Measurements from ENCODE around the gene CYB5A. TPM values are rescaled to one million over a fixed set of nuclear protein-coding genes. Genes with fewer than 3 reads are reported as not detected.

The CYB5A gene
- 1,000 to 10,000 TPM in 1 of 4 donors, 100 to 1,000 TPM in 2, 10 to 100 TPM in 1; 91.1 to 1,144 (median 565) TPM for polyA plus RNA-seq
- long read RNA-seq, donor 1 = 0 reads
- long read RNA-seq, donor 2, transcript CYB5A-202 (5 exons, 3,283 nt) = major isoform, 21 of 26 reads
- long read RNA-seq, donor 2, partial matches to known transcripts = 0 of 26 reads
- long read RNA-seq, donor 2, other reads (novel, unspliced or antisense) = 5 of 26 reads
- long read RNA-seq, donor 3, transcript CYB5A-202 (5 exons, 3,283 nt) = major isoform, 55 of 65 reads
- long read RNA-seq, donor 3, partial matches to known transcripts = 0 of 65 reads
- long read RNA-seq, donor 3, other reads (novel, unspliced or antisense) = 9 of 65 reads
- long read RNA-seq, donor 4, partial matches to known transcripts = 0 of 2 reads
- long read RNA-seq, donor 4, other reads (novel, unspliced or antisense) = 0 of 2 reads
- long read RNA-seq, donor 5, transcript CYB5A-202 (5 exons, 3,283 nt) = major isoform, 14 of 25 reads
- long read RNA-seq, donor 5, partial matches to known transcripts = 10 of 25 reads
- long read RNA-seq, donor 5, other reads (novel, unspliced or antisense) = 0 of 25 reads
- long read RNA-seq, donor 6, transcript CYB5A-202 (5 exons, 3,283 nt) = major isoform, 69 of 78 reads
- long read RNA-seq, donor 6, partial matches to known transcripts = 0 of 78 reads
- long read RNA-seq, donor 6, other reads (novel, unspliced or antisense) = 9 of 78 reads
- long read RNA-seq, donor 7, transcript CYB5A-202 (5 exons, 3,283 nt) = major isoform, 147 of 178 reads
- long read RNA-seq, donor 7, partial matches to known transcripts = 6 of 178 reads
- long read RNA-seq, donor 7, other reads (novel, unspliced or antisense) = 21 of 178 reads
- long read RNA-seq, donor 8, transcript CYB5A-202 (5 exons, 3,283 nt) = major isoform, 5 of 5 reads
- long read RNA-seq, donor 8, partial matches to known transcripts = 0 of 5 reads
- long read RNA-seq, donor 8, other reads (novel, unspliced or antisense) = 0 of 5 reads
- long read RNA-seq, donor 9, transcript CYB5A-202 (5 exons, 3,283 nt) = major isoform, 14 of 14 reads
- long read RNA-seq, donor 9, partial matches to known transcripts = 0 of 14 reads
- long read RNA-seq, donor 9, other reads (novel, unspliced or antisense) = 0 of 14 reads
- long read RNA-seq, donor 10, transcript CYB5A-202 (5 exons, 3,283 nt) = major isoform, 68 of 76 reads
- long read RNA-seq, donor 10, partial matches to known transcripts = 0 of 76 reads
- long read RNA-seq, donor 10, other reads (novel, unspliced or antisense) = 8 of 76 reads

GRCh38 chr18:74291771-74292540 lies at the start of gene CYB5A:
Gene CYB5A (minus strand): TSS chr18:74291963. CDS start chr18:74291875, 88 bp downstream.
- WGBS, 3 donors = 0 to 1% (median 0%) methylated on average over 68 of the region's 68 CpGs
- H3K4me3 ChIP-seq (ENCODE audit: low read depth in 1 of 3, low read length in 3 of 3) = peak within 1 kb of the TSS; percentile 67 to 91 (median 83)
- FAIRE-seq (peak; percentile 76), DNase-seq (peak; percentile 99)
- H3K36me3 ChIP-seq (ENCODE audit: control insufficient read depth in 3 of 3, insufficient read depth in 2 of 3, low read depth in 1 of 3, low read length in 3 of 3) = peaks cover 0 to 5% (median 0%) of the 10 kb centered on the region in 3 donors
- H3K9me3 ChIP-seq (ENCODE audit: control insufficient read depth in 2 of 2, insufficient read depth in 1 of 2, low read depth in 1 of 2, low read length in 1 of 2) = peaks cover 0 to 7% of the 10 kb centered on the region in 2 donors
- H3K4me1 ChIP-seq (ENCODE audit: control insufficient read depth in 3 of 3, insufficient read depth in 2 of 3, low read depth in 1 of 3, low read length in 2 of 3) = peaks cover 0 to 5% (median 0%) of the 10 kb centered on the region in 3 donors
- H3K27ac ChIP-seq (ENCODE audit: low read depth in 1 of 3, low read length in 2 of 3) = peak within 1 kb of the TSS; percentile 65 to 96 (median 85)
- H3K27me3 ChIP-seq (ENCODE audit: control insufficient read depth in 3 of 3, insufficient read depth in 3 of 3, low read length in 3 of 3) = no peaks in the 10 kb centered on the region

- Histone ChIP-seq H3K9me3 (ENCODE audit: control insufficient read depth in 2 of 2, insufficient read depth in 1 of 2, low read depth in 1 of 2, low read length in 1 of 2) (no peaks in the 10 kb centered on the region), H3K4me1 (ENCODE audit: control insufficient read depth in 3 of 3, insufficient read depth in 2 of 3, low read depth in 1 of 3, low read length in 2 of 3) (no peaks in the 10 kb centered on the region), H3K27me3 (ENCODE audit: control insufficient read depth in 3 of 3, insufficient read depth in 3 of 3, low read length in 3 of 3) (no peaks in the 10 kb centered on the region), H3K27ac (ENCODE audit: low read depth in 1 of 3, low read length in 2 of 3) (no peak overlapping the region), H3K36me3 (ENCODE audit: control insufficient read depth in 3 of 3, insufficient read depth in 2 of 3, low read depth in 1 of 3, low read length in 3 of 3) (no peaks in the 10 kb centered on the region), H3K4me3 (ENCODE audit: low read depth in 1 of 3, low read length in 3 of 3) (no peak overlapping the region)
- FAIRE-seq = no peak
- WGBS, 3 donors = 81 to 92% (median 86%) methylated on average over 1 of the region's 1 CpG
- DNase-seq = no peak
These were observed 46.1 kb upstream of the CYB5A start for GRCh38 chr18:74337912-74338309.

GRCh38 chr18:74337155-74337911 lies 45.6 kb upstream of the CYB5A start:
- no peak for FAIRE-seq
- 74 to 81% (median 78%) methylated on average over 5 of the region's 5 CpGs for WGBS, 3 donors

GRCh38 chr18:74336656-74337055 lies 44.9 kb upstream of the CYB5A start:
- FAIRE-seq (no peak), DNase-seq (no peak)
- Histone ChIP-seq H3K36me3 (ENCODE audit: control insufficient read depth in 3 of 3, insufficient read depth in 2 of 3, low read depth in 1 of 3, low read length in 3 of 3) (no peaks in the 10 kb centered on the region), H3K9me3 (ENCODE audit: control insufficient read depth in 2 of 2, insufficient read depth in 1 of 2, low read depth in 1 of 2, low read length in 1 of 2) (no peaks in the 10 kb centered on the region), H3K27me3 (ENCODE audit: control insufficient read depth in 3 of 3, insufficient read depth in 3 of 3, low read length in 3 of 3) (peaks cover 0 to 1% (median 0%) of the 10 kb centered on the region in 3 donors), H3K4me1 (ENCODE audit: control insufficient read depth in 3 of 3, insufficient read depth in 2 of 3, low read depth in 1 of 3, low read length in 2 of 3) (no peaks in the 10 kb centered on the region), H3K27ac (ENCODE audit: low read depth in 1 of 3, low read length in 2 of 3) (no peak overlapping the region), H3K4me3 (ENCODE audit: low read depth in 1 of 3, low read length in 3 of 3) (no peak overlapping the region)

More at GRCh38 chr18:74337155-74337911, 45.6 kb upstream of the CYB5A start:
- Histone ChIP-seq H3K27me3 (ENCODE audit: control insufficient read depth in 3 of 3, insufficient read depth in 3 of 3, low read length in 3 of 3) (no peaks in the 10 kb centered on the region), H3K36me3 (ENCODE audit: control insufficient read depth in 3 of 3, insufficient read depth in 2 of 3, low read depth in 1 of 3, low read length in 3 of 3) (no peaks in the 10 kb centered on the region), H3K4me1 (ENCODE audit: control insufficient read depth in 3 of 3, insufficient read depth in 2 of 3, low read depth in 1 of 3, low read length in 2 of 3) (no peaks in the 10 kb centered on the region), H3K27ac (ENCODE audit: low read depth in 1 of 3, low read length in 2 of 3) (no peak overlapping the region), H3K9me3 (ENCODE audit: control insufficient read depth in 2 of 2, insufficient read depth in 1 of 2, low read depth in 1 of 2, low read length in 1 of 2) (no peaks in the 10 kb centered on the region), H3K4me3 (ENCODE audit: low read depth in 1 of 3, low read length in 3 of 3) (no peak overlapping the region)
- DNase-seq = no peak

GRCh38 chr18:74334242-74334893 lies 42.6 kb upstream of the CYB5A start:
- Histone ChIP-seq H3K36me3 (ENCODE audit: control insufficient read depth in 3 of 3, insufficient read depth in 2 of 3, low read depth in 1 of 3, low read length in 3 of 3) (no peaks in the 10 kb centered on the region), H3K4me1 (ENCODE audit: control insufficient read depth in 3 of 3, insufficient read depth in 2 of 3, low read depth in 1 of 3, low read length in 2 of 3) (no peaks in the 10 kb centered on the region), H3K27ac (ENCODE audit: low read depth in 1 of 3, low read length in 2 of 3) (no peak overlapping the region), H3K9me3 (ENCODE audit: control insufficient read depth in 2 of 2, insufficient read depth in 1 of 2, low read depth in 1 of 2, low read length in 1 of 2) (no peaks in the 10 kb centered on the region), H3K27me3 (ENCODE audit: control insufficient read depth in 3 of 3, insufficient read depth in 3 of 3, low read length in 3 of 3) (peaks cover 0 to 1% (median 0%) of the 10 kb centered on the region in 3 donors), H3K4me3 (ENCODE audit: low read depth in 1 of 3, low read length in 3 of 3) (no peak overlapping the region)
- no peak for FAIRE-seq
- no peak for DNase-seq

- Histone ChIP-seq H3K27ac (ENCODE audit: low read depth in 1 of 3, low read length in 2 of 3) (no peak overlapping the region), H3K27me3 (ENCODE audit: control insufficient read depth in 3 of 3, insufficient read depth in 3 of 3, low read length in 3 of 3) (peaks cover 0 to 1% (median 0%) of the 10 kb centered on the region in 3 donors), H3K36me3 (ENCODE audit: control insufficient read depth in 3 of 3, insufficient read depth in 2 of 3, low read depth in 1 of 3, low read length in 3 of 3) (no peaks in the 10 kb centered on the region), H3K4me3 (ENCODE audit: low read depth in 1 of 3, low read length in 3 of 3) (no peak overlapping the region), H3K4me1 (ENCODE audit: control insufficient read depth in 3 of 3, insufficient read depth in 2 of 3, low read depth in 1 of 3, low read length in 2 of 3) (no peaks in the 10 kb centered on the region), H3K9me3 (ENCODE audit: control insufficient read depth in 2 of 2, insufficient read depth in 1 of 2, low read depth in 1 of 2, low read length in 1 of 2) (no peaks in the 10 kb centered on the region)
- 31 to 65% (median 61%) methylated on average over 1 of the region's 1 CpG for WGBS, 3 donors
- DNase-seq (no peak), FAIRE-seq (no peak)
These were observed 41.3 kb upstream of the CYB5A start for GRCh38 chr18:74333091-74333490.

GRCh38 chr18:74331404-74331803 lies 39.6 kb upstream of the CYB5A start:
- FAIRE-seq = no peak
- WGBS, 3 donors = 45 to 62% (median 62%) methylated on average over 2 of the region's 2 CpGs
- Histone ChIP-seq H3K27ac (ENCODE audit: low read depth in 1 of 3, low read length in 2 of 3) (no peak overlapping the region), H3K9me3 (ENCODE audit: control insufficient read depth in 2 of 2, insufficient read depth in 1 of 2, low read depth in 1 of 2, low read length in 1 of 2) (no peaks in the 10 kb centered on the region), H3K4me3 (ENCODE audit: low read depth in 1 of 3, low read length in 3 of 3) (no peak overlapping the region), H3K36me3 (ENCODE audit: control insufficient read depth in 3 of 3, insufficient read depth in 2 of 3, low read depth in 1 of 3, low read length in 3 of 3) (no peaks in the 10 kb centered on the region), H3K27me3 (ENCODE audit: control insufficient read depth in 3 of 3, insufficient read depth in 3 of 3, low read length in 3 of 3) (peaks cover 0 to 1% (median 0%) of the 10 kb centered on the region in 3 donors), H3K4me1 (ENCODE audit: control insufficient read depth in 3 of 3, insufficient read depth in 2 of 3, low read depth in 1 of 3, low read length in 2 of 3) (peaks cover 0 to 11% (median 0%) of the 10 kb centered on the region in 3 donors)
- peak in 1 of 2 donors; percentile 18 for DNase-seq
